Tibial nerve (tissue), 4 donors: ENCODE data around the gene CEP85. TPM values are rescaled to one million over a fixed set of nuclear protein-coding genes. Genes with fewer than 3 reads are reported as not detected.
"Not testable (repeated sequence)": the region's sequence is repeated elsewhere in the genome, so short reads cannot be mapped to it uniquely, and the experiment has no call there.

Source experiments
- DNase-seq, 2 donors: peaks; one replicate each; pipeline ENCODE4 v3.0.0-alpha.2; 2019; ENCODE audit warnings: low spot score in 2 of 2
- H3K27ac ChIP-seq, 4 donors: fragments of 200-600 bp; sonication (generic) in 3 of 4; one replicate each; pipeline ENCODE4 v1.5.1; 2017 to 2019; ENCODE audit warnings: mild to moderate bottlenecking in 1 of 4
- H3K27me3 ChIP-seq, 2 donors: fragments of 200-600 bp; sonication (generic) in 1 of 2; one replicate each; pipeline versions ENCODE4 v1.5.1 to v1.6.0; 2017 to 2019
- H3K36me3 ChIP-seq, 3 donors: fragments of 200-600 bp; sonication (generic); one replicate each; pipeline ENCODE4 v1.5.1; 2018 to 2019
- H3K4me1 ChIP-seq, 4 donors: fragments of 200-600 bp; sonication (generic) in 3 of 4; one replicate each; pipeline ENCODE4 v1.5.1; 2017 to 2019
- H3K4me3 ChIP-seq, 4 donors: fragments of 200-600 bp; sonication (generic) in 3 of 4; one replicate each; pipeline ENCODE4 v1.5.1; 2017 to 2019; ENCODE audit warnings: mild to moderate bottlenecking in 1 of 4, moderate library complexity in 1 of 4
- H3K9me3 ChIP-seq, 4 donors: fragments of 200-600 bp; sonication (generic) in 3 of 4; one replicate each; pipeline ENCODE4 v1.5.1; 2017 to 2019
- CTCF ChIP-seq, 5 experiments: fragments of 200-600 bp in 3 of 5; fragments of 450-650 bp in 2 of 5; sonication (generic) in 3 of 5; IDR thresholded peaks; one replicate each; pipeline ENCODE4 v1.5.1; 2016 to 2019; ENCODE audit warnings: antibody characterized with exemption in 5 of 5, mild to moderate bottlenecking in 3 of 5, moderate library complexity in 2 of 5
- EP300 ChIP-seq, 2 donors: sonication (generic); formaldehyde crosslinking; IDR thresholded peaks; one replicate each; pipeline ENCODE4 v1.6.1; 2017; ENCODE audit warnings: antibody characterized with exemption in 2 of 2, mild to moderate bottlenecking in 1 of 2
- POLR2A ChIP-seq, 2 donors: fragments of 450-650 bp; IDR thresholded peaks; one replicate each; pipeline ENCODE4 v1.6.1; 2017; ENCODE audit warnings: antibody characterized with exemption in 2 of 2, mild to moderate bottlenecking in 2 of 2, moderate library complexity in 2 of 2
- WGBS, 2 donors: methylation state at CpG; one replicate each; pipeline ENCODE4 v1.1.5; 2018; 5-methylcytosine and 5-hydroxymethylcytosine counted together
- total RNA-seq, 4 donors: library from RNA; depleted of rRNA; stranded (reverse); fragments of >200 nt; gene quantifications; one replicate each; pipeline ENCODE4 v1.1.0, GENCODE V29; 2016

CEP85 gene
- total RNA-seq, 4 donors from 2014 or later: 14.9 to 23.7 (median 20.0) TPM

- Histone ChIP-seq H3K4me1 (peaks cover 0 to 10% (median 4%) of the 10 kb centered on the region in 4 donors), H3K9me3 (no peaks in the 10 kb centered on the region), H3K27ac (no peak overlapping the region), H3K36me3 (no peaks in the 10 kb centered on the region), H3K4me3 (peak overlapping the region in 1 of 4 donors; percentile 19), H3K27me3 (peaks cover 0 to 44% of the 10 kb centered on the region in 2 donors)
- 81 to 83% methylated on average over 7 of the region's 7 CpGs for WGBS, 2 donors
- DNase-seq: no peak
- TF ChIP-seq CTCF (IDR thresholded peaks at IDR 0.05): no peak
- no peak for TF ChIP-seq POLR2A (IDR thresholded peaks at IDR 0.05)
Measured at GRCh38 chr1:26224606-26225005, 9.4 kb upstream of the CEP85 start.

GRCh38 chr1:26225033-26225831 lies 8.8 kb upstream of the CEP85 start:
- peaks cover 0 to 44% of the 10 kb centered on the region in 2 donors for H3K27me3 ChIP-seq
- H3K27ac ChIP-seq: peak overlapping the region in 1 of 4 donors; percentile 55
- no peaks in the 10 kb centered on the region for H3K9me3 ChIP-seq
- H3K4me1 ChIP-seq: peaks cover 0 to 10% (median 4%) of the 10 kb centered on the region in 4 donors
- no peak for TF ChIP-seq CTCF (IDR thresholded peaks at IDR 0.05)
- TF ChIP-seq POLR2A (IDR thresholded peaks at IDR 0.05): no peak
- TF ChIP-seq EP300 (IDR thresholded peaks at IDR 0.05): no peak
- H3K36me3 ChIP-seq: no peaks in the 10 kb centered on the region
- WGBS, 2 donors: 8 to 21% methylated on average over 27 to 50 of the region's 50 CpGs
- DNase-seq: peak in 1 of 2 donors; percentile 30
- peak overlapping the region; percentile 19 to 48 (median 29) for H3K4me3 ChIP-seq

- H3K9me3 ChIP-seq, H3K27ac ChIP-seq, H3K36me3 ChIP-seq, H3K4me3 ChIP-seq, DNase-seq: not testable (repeated sequence)
- Histone ChIP-seq H3K27me3 (peaks cover 0 to 20% of the 10 kb centered on the region in 2 donors), H3K4me1 (peaks cover 0 to 11% (median 4%) of the 10 kb centered on the region in 4 donors)
- WGBS, 2 donors: 74 to 77% methylated on average over 2 of the region's 2 CpGs
Measured at GRCh38 chr1:26230682-26231081, 3.3 kb upstream of the CEP85 start.

- Histone ChIP-seq H3K27me3 (no peaks in the 10 kb centered on the region), H3K36me3 (no peaks in the 10 kb centered on the region), H3K4me3 (peak overlapping the region; percentile 60 to 83 (median 64)), H3K4me1 (peaks cover 0 to 22% (median 2%) of the 10 kb centered on the region in 4 donors), H3K27ac (peak overlapping the region; percentile 81 to 92 (median 86)), H3K9me3 (no peaks in the 10 kb centered on the region)
- no peak for TF ChIP-seq EP300 (IDR thresholded peaks at IDR 0.05)
- DNase-seq: peak in 1 of 2 donors; percentile 12
- whole genome bisulfite sequencing, 2 donors: 2 to 3% methylated on average over 29 to 30 of the region's 30 CpGs
Measured at GRCh38 chr1:26234644-26235370, 807 bp downstream of the CEP85 start.

- 70 to 72% methylated on average over 6 of the region's 6 CpGs for WGBS, 2 donors
- Histone ChIP-seq H3K27me3 (no peaks in the 10 kb centered on the region), H3K4me1 (peaks cover 0 to 25% (median 2%) of the 10 kb centered on the region in 4 donors), H3K36me3 (no peaks in the 10 kb centered on the region), H3K27ac (peak overlapping the region in 2 of 4 donors; percentile 20 to 60), H3K9me3 (no peaks in the 10 kb centered on the region), H3K4me3 (no peak overlapping the region)
- no peak for DNase-seq
- TF ChIP-seq EP300 (IDR thresholded peaks at IDR 0.05): no peak
Measured at GRCh38 chr1:26237230-26237966, 3.4 kb downstream of the CEP85 start.

- no peak for TF ChIP-seq EP300 (IDR thresholded peaks at IDR 0.05)
- TF ChIP-seq POLR2A (IDR thresholded peaks at IDR 0.05): no peak
- TF ChIP-seq CTCF (IDR thresholded peaks at IDR 0.05): no peak
- H3K36me3 ChIP-seq: peaks cover 0 to 10% (median under 1%) of the 10 kb centered on the region in 3 donors
- peaks cover 0 to 20% (median 2%) of the 10 kb centered on the region in 4 donors for H3K4me1 ChIP-seq
- WGBS, 2 donors: 41 to 45% methylated on average over 4 of the region's 4 CpGs
- peak overlapping the region in 2 of 4 donors; percentile 44 to 60 for H3K27ac ChIP-seq
- no peaks in the 10 kb centered on the region for H3K27me3 ChIP-seq
- no peaks in the 10 kb centered on the region for H3K9me3 ChIP-seq
- no peak for DNase-seq
- H3K4me3 ChIP-seq: no peak overlapping the region
Measured at GRCh38 chr1:26239936-26240335, 5.9 kb downstream of the CEP85 start.
